ENCODE results near the gene HADHB. TPM values are rescaled to one million over a fixed set of nuclear protein-coding genes. Genes with fewer than 3 reads are reported as not detected.

Gene HADHB
- total RNA-seq, 1 donor from 2014 or later = 93.4 TPM

GRCh38 chr2:26292646-26293045, 47.9 kb downstream of the HADHB start:
- peaks cover 5 to 7% of the 10 kb centered on the region in 2 donors for H3K36me3 ChIP-seq
- no peaks in the 10 kb centered on the region for H3K4me1 ChIP-seq
- H3K27me3 ChIP-seq = no peaks in the 10 kb centered on the region
- H3K4me3 ChIP-seq = no peak overlapping the region
- DNase-seq (ENCODE audit: low spot score in 2 of 2) = no peak
- intact Hi-C loops (cut with DNase I) = no loop called here
- no peak overlapping the region for H3K27ac ChIP-seq
- TF ChIP-seq CTCF (IDR thresholded peaks at IDR 0.05) = no peak
- no peaks in the 10 kb centered on the region for H3K9me3 ChIP-seq

- Histone ChIP-seq H3K27ac (no peak overlapping the region), H3K4me1 (peaks cover 4 to 14% of the 10 kb centered on the region in 2 donors), H3K36me3 (peaks cover 0 to 2% of the 10 kb centered on the region in 2 donors), H3K9me3 (no peaks in the 10 kb centered on the region), H3K27me3 (no peaks in the 10 kb centered on the region), H3K4me3 (no peak overlapping the region)
- intact Hi-C loops (cut with DNase I) = no loop called here
- TF ChIP-seq CTCF (IDR thresholded peaks at IDR 0.05) = no peak
- no peak for DNase-seq (ENCODE audit: low spot score in 2 of 2)
Measured at GRCh38 chr2:26295511-26295910, 50.8 kb downstream of the HADHB start.

- H3K4me1 ChIP-seq = peaks cover 4 to 14% of the 10 kb centered on the region in 2 donors
- no peak overlapping the region for H3K4me3 ChIP-seq
- no peaks in the 10 kb centered on the region for H3K27me3 ChIP-seq
- no peaks in the 10 kb centered on the region for H3K36me3 ChIP-seq
- no peaks in the 10 kb centered on the region for H3K9me3 ChIP-seq
- no peak for DNase-seq (ENCODE audit: low spot score in 2 of 2)
- H3K27ac ChIP-seq = no peak overlapping the region
- intact Hi-C loops (cut with DNase I) = no loop called here
- no peak for TF ChIP-seq CTCF (IDR thresholded peaks at IDR 0.05)
Measured at GRCh38 chr2:26297061-26297460, 52.3 kb downstream of the HADHB start.

GRCh38 chr2:26298286-26298637, 53.5 kb downstream of the HADHB start:
- TF ChIP-seq CTCF (IDR thresholded peaks at IDR 0.05) = no peak

GRCh38 chr2:26298638-26299393, 54.1 kb downstream of the HADHB start:
- DNase-seq (ENCODE audit: low spot score in 2 of 2) = peak in 1 of 2 donors; percentile 83
- intact Hi-C loops (cut with DNase I) = loop anchor here (1.0 kb wide), 1 partner anchor 55 kb away; the partner anchor contains the start of genes HADHA and HADHB

More at GRCh38 chr2:26298286-26298637, 53.5 kb downstream of the HADHB start:
- Histone ChIP-seq H3K4me1 (peaks cover 4 to 14% of the 10 kb centered on the region in 2 donors), H3K4me3 (peak overlapping the region; percentile 59 to 73), H3K36me3 (no peaks in the 10 kb centered on the region), H3K27me3 (no peaks in the 10 kb centered on the region), H3K27ac (peak overlapping the region; percentile 80 to 86), H3K9me3 (no peaks in the 10 kb centered on the region)
- DNase-seq (ENCODE audit: low spot score in 2 of 2) = no peak
- intact Hi-C loops (cut with DNase I) = no loop called here

More at GRCh38 chr2:26298638-26299393, 54.1 kb downstream of the HADHB start:
- Histone ChIP-seq H3K4me3 (peak overlapping the region; percentile 59 to 73), H3K36me3 (no peaks in the 10 kb centered on the region), H3K9me3 (no peaks in the 10 kb centered on the region), H3K4me1 (peaks cover 4 to 14% of the 10 kb centered on the region in 2 donors), H3K27me3 (no peaks in the 10 kb centered on the region), H3K27ac (peak overlapping the region; percentile 80 to 86)
- TF ChIP-seq CTCF (IDR thresholded peaks at IDR 0.05) = no peak
